Esophagus muscularis mucosa (tissue), 3 donors: ENCODE measurements around the gene TREM2.

Source experiments
- CTCF ChIP-seq, 3 experiments: fragments of 200-600 bp in 2 of 3; fragments of 450-650 bp in 1 of 3; sonication (generic) in 2 of 3; IDR thresholded peaks; one replicate each; pipeline ENCODE4 v1.5.1; 2017 to 2019; ENCODE audit warnings: antibody characterized with exemption in 3 of 3, mild to moderate bottlenecking in 2 of 3, moderate library complexity in 1 of 3
- POLR2A ChIP-seq: fragments of 450-650 bp; IDR thresholded peaks from one replicate; pipeline ENCODE4 v1.6.1; 2017; ENCODE audit warnings: antibody characterized with exemption, moderate library complexity, mild to moderate bottlenecking, low read depth

- TF ChIP-seq CTCF (IDR thresholded peaks at IDR 0.05) (no peak), POLR2A (no peak)
Measured at GRCh38 chr6:41161851-41162552, 914 bp downstream of the TREM2 start.
